HepG2 (cell line): ENCODE results near the gene ENG. TPM values are rescaled to one million over a fixed set of nuclear protein-coding genes. Genes with fewer than 3 reads are reported as not detected.

ENCODE experiments used
- DBP ChIP-seq: sonication (generic); formaldehyde crosslinking; IDR thresholded peaks from 2 replicates; pipeline ENCODE4 v1.4.0; 2020; ENCODE audit warnings: missing genetic modification reagents; ENCODE audit errors: not compliant biosample characterization
- FLYWCH1 ChIP-seq: sonication (generic); formaldehyde crosslinking; IDR thresholded peaks from 2 replicates; pipeline ENCODE4 v1.8.1; 2023; ENCODE audit warnings: mild to moderate bottlenecking, missing genetic modification reagents
- FOXM1 ChIP-seq: sonication (generic); formaldehyde crosslinking; IDR thresholded peaks from 2 replicates; pipeline ENCODE4 v1.5.0; 2020; ENCODE audit warnings: missing genetic modification reagents
- GPBP1L1 ChIP-seq: sonication (generic); formaldehyde crosslinking; IDR thresholded peaks from 2 replicates; pipeline ENCODE4 v1.5.0; 2020; ENCODE audit warnings: mild to moderate bottlenecking, missing genetic modification reagents
- JUN ChIP-seq: sonication (generic); formaldehyde crosslinking; IDR thresholded peaks from 2 replicates; pipeline ENCODE4 v1.4.0; 2020; ENCODE audit warnings: mild to moderate bottlenecking, missing genetic modification reagents
- MBNL3 ChIP-seq: fragments of 250-450 bp; sonication (Bioruptor Pico); conservative IDR thresholded peaks from 2 replicates; pipeline ENCODE4 v1.8.0; 2022; ENCODE audit warnings: mild to moderate bottlenecking, inconsistent platforms
- NPAS2 ChIP-seq: sonication (generic); formaldehyde crosslinking; IDR thresholded peaks from 2 replicates; pipeline ENCODE4 v1.8.0; 2022; ENCODE audit warnings: mild to moderate bottlenecking, missing genetic modification reagents, borderline replicate concordance
- PBX3 ChIP-seq: sonication (generic); formaldehyde crosslinking; IDR thresholded peaks from 2 replicates; pipeline ENCODE4 v1.8.1; 2023; ENCODE audit warnings: missing genetic modification reagents, inconsistent platforms, borderline replicate concordance
- PCBP1 ChIP-seq: fragments of 200-400 bp; formaldehyde crosslinking; IDR thresholded peaks from 2 replicates; pipeline ENCODE4 v1.6.1; 2017; ENCODE audit warnings: mild to moderate bottlenecking, low read depth, low read length, borderline replicate concordance
- PHF8 ChIP-seq: sonication (generic); formaldehyde crosslinking; IDR thresholded peaks from 2 replicates; pipeline ENCODE4 v1.5.0; 2020; ENCODE audit warnings: missing genetic modification reagents
- PLSCR1 ChIP-seq: sonication (generic); formaldehyde crosslinking; IDR thresholded peaks from 2 replicates; pipeline ENCODE4 v1.5.0; 2020; ENCODE audit warnings: missing genetic modification reagents, mild to moderate bottlenecking, borderline replicate concordance
- POLR2G ChIP-seq: fragments of 200-400 bp; formaldehyde crosslinking; IDR thresholded peaks from 2 replicates; pipeline ENCODE4 v1.6.1; 2018; ENCODE audit warnings: mild to moderate bottlenecking, low read depth, low read length, moderate library complexity
- PRDM4 ChIP-seq: sonication (generic); formaldehyde crosslinking; IDR thresholded peaks from 2 replicates; pipeline ENCODE4 v1.9.0; 2021; ENCODE audit warnings: missing genetic modification reagents, borderline replicate concordance
- ZMAT5 ChIP-seq: sonication (generic); formaldehyde crosslinking; IDR thresholded peaks from 2 replicates; pipeline ENCODE4 v1.5.0; 2020; ENCODE audit warnings: mild to moderate bottlenecking, low read depth, missing genetic modification reagents, borderline replicate concordance
- ZNF10 ChIP-seq: sonication (generic); formaldehyde crosslinking; IDR thresholded peaks from 2 replicates; pipeline ENCODE4 v1.4.0; 2020; ENCODE audit warnings: mild to moderate bottlenecking, low read depth, missing genetic modification reagents, borderline replicate concordance
- ZNF251 ChIP-seq: sonication (generic); formaldehyde crosslinking; IDR thresholded peaks from 2 replicates; pipeline ENCODE4 v1.9.0; 2021; ENCODE audit warnings: mild to moderate bottlenecking, missing genetic modification reagents
- ZNF337 ChIP-seq: sonication (generic); formaldehyde crosslinking; IDR thresholded peaks from 2 replicates; pipeline ENCODE4 v1.5.1; 2020; ENCODE audit warnings: missing genetic modification reagents, low read depth, mild to moderate bottlenecking, borderline replicate concordance
- ZNF350 ChIP-seq: sonication (generic); formaldehyde crosslinking; IDR thresholded peaks from 2 replicates; pipeline ENCODE4 v1.4.0; 2020; ENCODE audit warnings: mild to moderate bottlenecking, low read depth, missing genetic modification reagents, borderline replicate concordance
- ZNF432 ChIP-seq: sonication (generic); formaldehyde crosslinking; IDR thresholded peaks from 2 replicates; pipeline ENCODE4 v1.5.0; 2020; ENCODE audit warnings: missing genetic modification reagents, mild to moderate bottlenecking, borderline replicate concordance
- ZNF460 ChIP-seq: sonication (generic); formaldehyde crosslinking; IDR thresholded peaks from 2 replicates; pipeline ENCODE4 v1.5.1; 2020; ENCODE audit warnings: missing genetic modification reagents, mild to moderate bottlenecking, borderline replicate concordance
- ZNF772 ChIP-seq: sonication (generic); formaldehyde crosslinking; IDR thresholded peaks from 2 replicates; pipeline ENCODE4 v1.5.0; 2020; ENCODE audit warnings: mild to moderate bottlenecking, missing genetic modification reagents
- polyA plus RNA-seq, 8 experiments: library from polyadenylated mRNA; depleted of rRNA in 3 of 8; stranded (reverse) in 7 of 8; unstranded in 1 of 8; fragments of >200 nt; fragmentation: Illumina TruSeq in 4 of 8; extraction: Trizol in 4 of 8; gene quantifications; 2 replicates each; pipeline versions ENCODE4 v1.2.1 to v1.2.3, GENCODE V29; 2011 to 2016; ENCODE audit warnings: low read depth in 4 of 8, missing spikeins in 1 of 8, mixed read lengths in 1 of 8; ENCODE audit not compliant: insufficient read depth in 1 of 8
- total RNA-seq, 5 experiments: library from RNA; depleted of rRNA; stranded (reverse); fragments of >200 nt; fragmentation: Illumina TruSeq; extraction: Trizol; gene quantifications; 2 replicates each; pipeline ENCODE4 v1.2.3, GENCODE V29; 2016; ENCODE audit warnings: low read depth in 1 of 5

The ENG gene
- total and polyA plus RNA-seq, 2 of the 13 experiments (the other 11 are each of a cell fraction or from before 2014, with no cell fraction given): 0.02 to 1.1 TPM

- TF ChIP-seq DBP (CRISPR knock-in tag) (no peak), ZNF432 (CRISPR knock-in tag) (no peak), JUN (CRISPR knock-in tag) (no peak), FOXM1 (CRISPR knock-in tag) (no peak), GPBP1L1 (CRISPR knock-in tag) (no peak), FLYWCH1 (CRISPR knock-in tag) (0 out of 2 replicates have a peak, but pooled peaks have one; percentile 68), ZNF10 (CRISPR knock-in tag) (no peak), PRDM4 (CRISPR knock-in tag) (no peak), PLSCR1 (CRISPR knock-in tag) (no peak), ZNF772 (CRISPR knock-in tag) (peak; percentile 74; the same call in 1 of the 2 replicates), ZNF460 (no peak), POLR2G (peak; percentile 93), ZNF251 (no peak), NPAS2 (CRISPR knock-in tag) (no peak), PHF8 (CRISPR knock-in tag) (peak; percentile 87), PCBP1 (no peak), ZNF337 (CRISPR knock-in tag) (no peak), ZMAT5 (no peak), PBX3 (CRISPR knock-in tag) (no peak), ZNF350 (no peak; the same call in 1 of the 2 replicates), MBNL3 (CRISPR knock-in tag) (no peak)
Observed at GRCh38 chr9:127802576-127803443, 51.6 kb downstream of the ENG start, which contains the start of gene FPGS (continued).
